Tibial nerve (tissue), 4 donors: ENCODE measurements around the gene CDH13. TPM values are rescaled to one million over a fixed set of nuclear protein-coding genes. Genes with fewer than 3 reads are reported as not detected.
A peak's percentile ranks its signal among the peaks of the same experiment; 100 is the strongest.

Experiments used
- DNase-seq, 2 donors: peaks; one replicate each; pipeline ENCODE4 v3.0.0-alpha.2; 2019; ENCODE audit warnings: low spot score in 2 of 2
- H3K27ac ChIP-seq, 4 donors: fragments of 200-600 bp; sonication (generic) in 3 of 4; one replicate each; pipeline ENCODE4 v1.5.1; 2017 to 2019; ENCODE audit warnings: mild to moderate bottlenecking in 1 of 4
- H3K27me3 ChIP-seq, 2 donors: fragments of 200-600 bp; sonication (generic) in 1 of 2; one replicate each; pipeline versions ENCODE4 v1.5.1 to v1.6.0; 2017 to 2019
- H3K36me3 ChIP-seq, 3 donors: fragments of 200-600 bp; sonication (generic); one replicate each; pipeline ENCODE4 v1.5.1; 2018 to 2019
- H3K4me1 ChIP-seq, 4 donors: fragments of 200-600 bp; sonication (generic) in 3 of 4; one replicate each; pipeline ENCODE4 v1.5.1; 2017 to 2019
- H3K4me3 ChIP-seq, 4 donors: fragments of 200-600 bp; sonication (generic) in 3 of 4; one replicate each; pipeline ENCODE4 v1.5.1; 2017 to 2019; ENCODE audit warnings: mild to moderate bottlenecking in 1 of 4, moderate library complexity in 1 of 4
- H3K9me3 ChIP-seq, 4 donors: fragments of 200-600 bp; sonication (generic) in 3 of 4; one replicate each; pipeline ENCODE4 v1.5.1; 2017 to 2019
- CTCF ChIP-seq, 5 experiments: fragments of 200-600 bp in 3 of 5; fragments of 450-650 bp in 2 of 5; sonication (generic) in 3 of 5; IDR thresholded peaks; one replicate each; pipeline ENCODE4 v1.5.1; 2016 to 2019; ENCODE audit warnings: antibody characterized with exemption in 5 of 5, mild to moderate bottlenecking in 3 of 5, moderate library complexity in 2 of 5
- EP300 ChIP-seq, 2 donors: sonication (generic); formaldehyde crosslinking; IDR thresholded peaks; one replicate each; pipeline ENCODE4 v1.6.1; 2017; ENCODE audit warnings: antibody characterized with exemption in 2 of 2, mild to moderate bottlenecking in 1 of 2
- POLR2A ChIP-seq, 2 donors: fragments of 450-650 bp; IDR thresholded peaks; one replicate each; pipeline ENCODE4 v1.6.1; 2017; ENCODE audit warnings: antibody characterized with exemption in 2 of 2, mild to moderate bottlenecking in 2 of 2, moderate library complexity in 2 of 2
- WGBS, 2 donors: methylation state at CpG; one replicate each; pipeline ENCODE4 v1.1.5; 2018; 5-methylcytosine and 5-hydroxymethylcytosine counted together
- total RNA-seq, 4 donors: library from RNA; depleted of rRNA; stranded (reverse); fragments of >200 nt; gene quantifications; one replicate each; pipeline ENCODE4 v1.1.0, GENCODE V29; 2016

Gene CDH13
- total RNA-seq, 4 donors from 2014 or later = 4.1 to 14.4 (median 5.8) TPM

- no peak for DNase-seq
- Histone ChIP-seq H3K27me3 (no peaks in the 10 kb centered on the region), H3K9me3 (peaks cover 0 to 10% (median 0%) of the 10 kb centered on the region in 4 donors), H3K36me3 (no peaks in the 10 kb centered on the region), H3K4me1 (peaks cover 0 to 4% (median 0%) of the 10 kb centered on the region in 4 donors), H3K27ac (no peak overlapping the region), H3K4me3 (no peak overlapping the region)
- TF ChIP-seq CTCF (IDR thresholded peaks at IDR 0.05) = no peak
- TF ChIP-seq EP300 (IDR thresholded peaks at IDR 0.05) = no peak
- TF ChIP-seq POLR2A (IDR thresholded peaks at IDR 0.05) = no peak
- WGBS, 2 donors = 60 to 61% methylated on average over 11 of the region's 11 CpGs
Measured at GRCh38 chr16:83737729-83738354, 1111.1 kb downstream of the CDH13 start.

- peaks cover 0 to 8% (median 0%) of the 10 kb centered on the region in 4 donors for H3K4me1 ChIP-seq
- WGBS, 2 donors = 82% methylated on average over 7 of the region's 7 CpGs
- H3K27ac ChIP-seq = no peak overlapping the region
- H3K9me3 ChIP-seq = peaks cover 0 to 9% (median 0%) of the 10 kb centered on the region in 4 donors
- no peak for DNase-seq
- H3K36me3 ChIP-seq = no peaks in the 10 kb centered on the region
- no peaks in the 10 kb centered on the region for H3K27me3 ChIP-seq
- no peak for TF ChIP-seq POLR2A (IDR thresholded peaks at IDR 0.05)
- no peak for TF ChIP-seq CTCF (IDR thresholded peaks at IDR 0.05)
- H3K4me3 ChIP-seq = no peak overlapping the region
Measured at GRCh38 chr16:83738923-83739503, 1112.2 kb downstream of the CDH13 start.

- no peaks in the 10 kb centered on the region for H3K27me3 ChIP-seq
- H3K27ac ChIP-seq = peak overlapping the region in 3 of 4 donors; percentile 31 to 65 (median 40)
- WGBS, 2 donors = 55 to 66% methylated on average over 21 of the region's 22 CpGs
- TF ChIP-seq CTCF (IDR thresholded peaks at IDR 0.05) (no peak), EP300 (IDR thresholded peaks at IDR 0.05) (no peak), POLR2A (IDR thresholded peaks at IDR 0.05) (no peak)
- H3K36me3 ChIP-seq = no peaks in the 10 kb centered on the region
- no peaks in the 10 kb centered on the region for H3K9me3 ChIP-seq
- no peak overlapping the region for H3K4me3 ChIP-seq
- H3K4me1 ChIP-seq = peaks cover 0 to 15% (median 0%) of the 10 kb centered on the region in 4 donors
- DNase-seq = no peak
Measured at GRCh38 chr16:83742124-83742899, 1115.5 kb downstream of the CDH13 start.

- no peak for DNase-seq
- no peak for TF ChIP-seq POLR2A (IDR thresholded peaks at IDR 0.05)
- no peak for TF ChIP-seq EP300 (IDR thresholded peaks at IDR 0.05)
- TF ChIP-seq CTCF (IDR thresholded peaks at IDR 0.05) = no peak
- 41 to 55% methylated on average over 4 of the region's 4 CpGs for WGBS, 2 donors
- Histone ChIP-seq H3K27ac (peak overlapping the region in 2 of 4 donors; percentile 22 to 65), H3K4me3 (no peak overlapping the region), H3K9me3 (no peaks in the 10 kb centered on the region), H3K27me3 (no peaks in the 10 kb centered on the region), H3K36me3 (no peaks in the 10 kb centered on the region), H3K4me1 (peaks cover 0 to 15% (median 0%) of the 10 kb centered on the region in 4 donors)
Measured at GRCh38 chr16:83743241-83743640, 1116.5 kb downstream of the CDH13 start.

- 76 to 86% methylated on average over 6 of the region's 6 CpGs for WGBS, 2 donors
- H3K4me1 ChIP-seq = peaks cover 0 to 15% (median 0%) of the 10 kb centered on the region in 4 donors
- TF ChIP-seq EP300 (IDR thresholded peaks at IDR 0.05) (no peak), CTCF (IDR thresholded peaks at IDR 0.05) (no peak), POLR2A (IDR thresholded peaks at IDR 0.05) (no peak)
- H3K27me3 ChIP-seq = no peaks in the 10 kb centered on the region
- H3K36me3 ChIP-seq = no peaks in the 10 kb centered on the region
- H3K27ac ChIP-seq = peak overlapping the region in 2 of 4 donors; percentile 63 to 65
- H3K4me3 ChIP-seq = no peak overlapping the region
- DNase-seq = no peak
- no peaks in the 10 kb centered on the region for H3K9me3 ChIP-seq
Measured at GRCh38 chr16:83743720-83744119, 1117.0 kb downstream of the CDH13 start.
